ENCODE results near the gene BLMH. TPM values are rescaled to one million over a fixed set of nuclear protein-coding genes. Genes with fewer than 3 reads are reported as not detected.
A peak's percentile ranks its signal among the peaks of the same experiment; 100 is the strongest.

The BLMH gene
- total RNA-seq, 1 donor from 2014 or later: 13.8 TPM

DNA sequence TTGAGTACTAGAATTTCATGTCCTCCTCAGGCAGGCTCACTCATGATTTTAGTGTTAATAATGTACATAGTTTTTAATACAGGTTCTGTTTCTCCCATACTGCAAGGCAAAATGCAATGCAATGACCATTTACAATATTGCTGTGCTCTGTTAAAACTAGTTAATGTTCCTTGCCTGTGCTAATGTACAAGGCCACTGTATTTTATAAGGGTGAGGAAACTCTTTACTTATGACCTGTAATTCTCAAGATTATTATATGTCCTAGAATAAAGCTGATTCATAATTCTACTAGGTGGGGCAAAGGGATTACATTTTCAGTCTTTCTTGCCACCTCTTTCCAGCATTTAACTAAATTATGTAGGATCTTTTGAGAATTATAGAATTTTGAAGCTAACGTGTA, 22.7 kb upstream of the BLMH start:
- DNase-seq (ENCODE audit: missing footprints) (no peak), ATAC-seq (no peak)
- intact Hi-C loops (cut with DNase I): no loop called here

DNA sequence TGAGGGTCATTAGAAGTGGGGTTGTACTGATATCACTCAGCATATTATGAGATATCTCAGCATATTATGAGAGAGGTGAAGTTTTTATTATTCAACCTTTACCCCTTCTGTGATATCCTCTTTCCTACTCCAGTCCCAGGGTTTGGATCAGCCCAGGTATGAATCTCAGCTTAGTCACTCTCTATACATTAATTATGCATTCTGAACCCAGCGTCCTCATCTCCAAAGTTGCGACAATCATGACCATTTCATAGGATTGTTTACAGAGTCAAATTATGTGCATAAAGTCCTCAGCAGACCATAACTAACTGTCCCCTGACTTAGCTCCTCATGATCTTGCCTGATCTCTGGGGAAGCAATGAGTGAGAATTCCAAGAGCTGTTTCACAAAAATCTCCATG, 20.5 kb upstream of the BLMH start:
- intact Hi-C loops (cut with DNase I): no loop called here
- DNase-seq (ENCODE audit: missing footprints) (no peak), ATAC-seq (no peak)

GRCh38 chr17:30310562-30310961, 18.8 kb upstream of the BLMH start:
- ATAC-seq: no peak
- intact Hi-C loops (cut with DNase I): no loop called here
- no peak for DNase-seq (ENCODE audit: missing footprints)

DNA sequence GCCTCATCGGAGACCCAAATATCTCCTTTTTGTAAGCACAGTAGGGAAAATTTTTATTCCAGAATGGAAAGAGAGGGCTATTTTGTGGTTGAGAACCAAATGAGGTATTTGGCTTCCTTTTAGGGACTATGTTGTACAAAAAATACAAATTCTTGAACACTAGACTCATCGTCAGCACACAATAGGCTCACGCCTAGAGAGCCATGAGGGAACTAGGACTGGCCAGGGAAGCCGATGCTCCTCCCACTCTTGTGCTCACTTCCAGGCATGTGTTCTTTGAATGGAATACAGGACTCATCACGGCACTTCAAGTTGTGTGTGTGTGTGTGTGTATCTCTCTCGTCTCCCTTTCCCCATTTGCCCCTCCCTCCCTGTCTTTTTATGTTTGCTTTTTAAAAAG, 17.8 kb upstream of the BLMH start:
- ATAC-seq: no peak
- intact Hi-C loops (cut with DNase I): no loop called here
- no peak for DNase-seq (ENCODE audit: missing footprints)

DNA sequence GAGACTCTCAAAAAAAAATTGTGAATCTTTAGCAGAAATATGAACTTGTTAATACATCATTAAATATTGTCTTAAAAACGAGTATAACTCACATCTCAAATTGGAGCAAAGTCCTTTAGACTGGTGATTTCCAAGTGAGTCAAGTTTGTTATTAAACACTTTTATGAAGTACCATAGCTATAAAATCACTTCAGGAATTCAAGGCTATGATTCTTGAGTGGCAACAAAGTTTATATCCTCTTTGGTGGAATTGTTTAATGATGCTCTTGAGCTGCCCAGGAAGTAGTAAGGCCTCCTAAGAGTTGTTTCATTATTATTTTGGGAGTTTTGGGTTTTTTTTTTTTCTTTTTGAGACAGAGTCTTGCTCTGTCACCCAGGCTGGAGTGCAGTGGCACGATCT, 16.7 kb upstream of the BLMH start:
- no peak for DNase-seq (ENCODE audit: missing footprints)
- intact Hi-C loops (cut with DNase I): no loop called here
- ATAC-seq: no peak

DNA sequence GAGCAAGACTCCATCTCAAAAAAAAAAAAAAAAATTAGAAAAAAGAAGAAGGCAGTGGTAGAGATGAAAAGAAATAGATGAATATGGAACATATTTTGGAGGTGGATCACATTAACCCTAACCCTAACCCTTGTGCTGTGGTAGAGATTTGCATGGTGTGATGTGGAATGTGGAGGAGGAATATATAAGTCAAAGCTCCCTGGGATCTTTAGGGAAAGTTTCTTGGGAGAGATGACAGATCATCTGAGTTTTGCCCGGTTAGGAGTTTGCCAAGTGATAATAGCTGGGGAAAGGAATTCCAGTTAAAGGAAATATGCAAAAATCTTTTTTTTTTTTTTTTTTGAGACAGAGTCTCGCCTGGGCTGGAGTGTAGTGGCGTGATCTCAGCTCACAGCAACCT, 13.0 kb upstream of the BLMH start:
- DNase-seq (ENCODE audit: missing footprints) (no peak), ATAC-seq (no peak)
- intact Hi-C loops (cut with DNase I): no loop called here

DNA sequence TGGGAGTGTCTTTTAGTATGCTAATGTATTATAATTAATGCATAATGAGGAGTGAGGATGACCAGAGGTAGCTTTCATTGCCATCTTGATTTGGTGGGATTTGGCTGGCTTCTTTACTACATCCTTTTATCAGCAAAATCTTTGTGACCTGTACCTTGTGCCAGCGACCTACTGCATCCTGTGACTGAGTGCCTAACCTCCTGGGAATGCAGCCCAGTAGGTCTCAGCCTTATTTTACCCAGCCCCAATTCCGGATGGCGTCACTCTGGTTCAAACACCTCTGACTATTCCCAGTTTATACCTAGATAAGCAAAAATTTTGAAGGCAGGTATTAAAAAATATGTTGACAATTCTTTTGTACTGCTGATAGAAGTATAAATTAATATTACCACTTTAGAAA, 10.5 kb upstream of the BLMH start:
- ATAC-seq: no peak
- DNase-seq (ENCODE audit: missing footprints): no peak
- intact Hi-C loops (cut with DNase I): no loop called here

GRCh38 chr17:30300818-30301217, 9.1 kb upstream of the BLMH start:
- intact Hi-C loops (cut with DNase I): no loop called here
- no peak for DNase-seq (ENCODE audit: missing footprints)
- no peak for ATAC-seq

DNA sequence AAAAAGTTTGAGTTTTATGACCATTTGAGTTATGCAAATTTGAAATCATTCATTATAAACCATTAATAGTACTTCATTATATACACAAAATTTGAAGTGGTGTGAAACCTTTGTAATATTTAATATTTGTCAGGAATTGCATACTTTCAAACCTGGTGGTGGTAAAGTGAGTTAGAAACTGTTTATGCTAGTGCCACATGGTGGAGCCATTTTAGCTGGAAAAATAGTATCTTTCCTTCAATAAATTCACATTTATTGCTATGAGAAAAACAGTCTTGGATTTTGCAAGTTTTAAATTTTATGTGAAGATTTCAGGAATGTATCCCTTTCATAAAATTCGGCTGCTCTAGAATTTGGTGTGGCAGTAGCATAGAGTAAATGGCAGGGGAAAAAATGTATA, 7.3 kb upstream of the BLMH start:
- intact Hi-C loops (cut with DNase I): no loop called here
- DNase-seq (ENCODE audit: missing footprints) (no peak), ATAC-seq (no peak)

- no peak for ATAC-seq
- intact Hi-C loops (cut with DNase I): no loop called here
These were observed 6.0 kb upstream of the BLMH start for GRCh38 chr17:30297715-30298114.

GRCh38 chr17:30296499-30297080, 4.8 kb upstream of the BLMH start:
- ATAC-seq: no peak
- intact Hi-C loops (cut with DNase I): no loop called here
- DNase-seq (ENCODE audit: missing footprints): no peak

More at GRCh38 chr17:30297715-30298114, 6.0 kb upstream of the BLMH start:
- no peak for DNase-seq (ENCODE audit: missing footprints)

DNA sequence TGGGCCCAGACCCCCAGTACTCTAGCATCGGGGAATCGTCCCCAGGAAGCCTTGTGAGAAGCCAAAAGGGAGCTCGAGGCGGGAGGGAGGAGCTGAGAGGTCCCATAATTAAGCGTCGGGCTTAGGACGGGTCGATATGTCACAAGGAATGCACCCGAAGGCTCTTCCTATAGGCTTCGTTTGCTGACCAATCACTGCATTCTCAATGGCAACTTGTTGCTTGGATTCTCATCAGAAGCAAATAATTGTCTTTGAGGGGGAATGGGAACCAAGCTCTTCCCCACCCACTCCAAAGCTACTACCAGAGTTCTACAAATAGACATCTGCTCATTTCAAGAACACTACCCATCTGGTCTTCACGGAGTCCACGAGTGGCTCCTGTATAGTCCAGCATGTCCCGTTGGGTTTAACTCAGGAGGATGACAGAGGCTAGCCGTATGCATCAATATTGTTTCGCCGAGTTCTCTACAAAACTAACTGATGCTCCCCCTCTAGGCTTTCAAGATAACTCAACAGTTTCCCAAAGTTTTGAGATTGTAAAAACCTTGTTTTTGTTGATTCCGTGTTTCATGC, 628 bp upstream of the BLMH start:
- DNase-seq (ENCODE audit: missing footprints) (no peak), ATAC-seq (no peak)
- intact Hi-C loops (cut with DNase I): no loop called here

GRCh38 chr17:30290696-30291542, 825 bp downstream of the BLMH start:
- ATAC-seq (no peak), DNase-seq (ENCODE audit: missing footprints) (peak; percentile 72)
- intact Hi-C loops (cut with DNase I): no loop called here

- ATAC-seq (no peak), DNase-seq (ENCODE audit: missing footprints) (no peak)
- intact Hi-C loops (cut with DNase I): no loop called here
These were observed 1.7 kb downstream of the BLMH start for GRCh38 chr17:30290077-30290476.

GRCh38 chr17:30279156-30279555, 12.6 kb downstream of the BLMH start:
- DNase-seq (ENCODE audit: missing footprints) (no peak), ATAC-seq (no peak)
- intact Hi-C loops (cut with DNase I): loop anchor here (2.0 to 5.0 kb wide), 2 partner anchors 152 to 174 kb away; no protein-coding TSS in a partner anchor

GRCh38 chr17:30278032-30278431, 13.7 kb downstream of the BLMH start:
- ATAC-seq (no peak), DNase-seq (ENCODE audit: missing footprints) (no peak)
- intact Hi-C loops (cut with DNase I): loop anchor here (2.0 to 5.0 kb wide), 2 partner anchors 151 to 173 kb away; no protein-coding TSS in a partner anchor

DNA sequence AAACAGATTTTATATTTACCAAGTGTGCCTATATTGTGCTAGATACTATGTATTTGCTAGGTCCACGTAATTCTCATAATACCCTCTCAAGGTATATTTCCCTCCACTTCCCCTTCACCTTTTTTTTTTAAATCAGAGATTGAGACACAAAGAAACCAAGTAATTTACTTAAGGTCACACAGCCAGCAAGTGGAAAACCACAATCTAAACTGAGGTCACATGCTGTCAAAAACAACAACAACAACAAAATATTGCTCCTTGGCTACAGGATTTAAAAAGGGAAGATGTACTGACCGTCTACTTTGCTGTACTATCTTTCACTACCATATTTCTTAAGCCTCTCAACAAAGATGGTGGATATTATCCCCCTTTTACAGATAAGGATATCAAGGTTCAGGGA, 15.8 kb downstream of the BLMH start:
- no peak for ATAC-seq
- DNase-seq (ENCODE audit: missing footprints): no peak
- intact Hi-C loops (cut with DNase I): loop anchor here (5.0 kb wide), 1 partner anchor 149 kb away; no protein-coding TSS in a partner anchor

- DNase-seq (ENCODE audit: missing footprints): no peak
- intact Hi-C loops (cut with DNase I): loop anchor here (5.0 kb wide), 1 partner anchor 148 kb away; no protein-coding TSS in a partner anchor
- ATAC-seq: no peak
These were observed 16.9 kb downstream of the BLMH start for GRCh38 chr17:30274887-30275286.

- intact Hi-C loops (cut with DNase I): no loop called here
- DNase-seq (ENCODE audit: missing footprints): no peak
- no peak for ATAC-seq
These were observed 18.4 kb downstream of the BLMH start for GRCh38 chr17:30273373-30273772.

DNA sequence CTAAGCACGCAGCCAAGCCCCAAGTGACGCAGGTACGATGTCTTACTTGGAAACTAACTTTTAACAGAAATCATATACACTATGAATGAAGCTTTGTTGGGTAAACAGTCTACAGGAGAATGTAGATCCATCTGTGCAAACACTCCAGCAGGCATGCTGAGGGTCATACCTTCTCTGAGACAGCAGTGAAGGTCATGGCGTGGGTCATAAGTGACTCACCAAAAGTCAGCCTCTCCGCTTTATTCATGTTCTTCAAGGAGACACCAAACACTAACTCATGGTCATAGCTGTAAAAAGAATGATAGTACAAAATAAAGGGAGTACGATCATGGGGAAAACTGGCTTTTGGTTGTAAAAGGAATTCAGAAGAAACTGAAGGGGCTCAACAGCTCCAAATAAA, 20.6 kb downstream of the BLMH start:
- ATAC-seq: no peak
- intact Hi-C loops (cut with DNase I): no loop called here
- no peak for DNase-seq (ENCODE audit: missing footprints)

Data from Right ventricle myocardium inferior (tissue), 1 donor.